OCI-LY7 (cell line): ENCODE results near the gene ADCY7.

Source experiments
- EZH2phosphoT487 ChIP-seq: fragments of 200-600 bp; sonication (generic); IDR thresholded peaks from 2 replicates; pipeline ENCODE4 v1.6.1; 2018; ENCODE audit warnings: low read depth, borderline replicate concordance, mild to moderate bottlenecking, mixed run types, antibody characterized with exemption, low read length, moderate library complexity, mixed read lengths
- TF ChIP-seq, protein P1 (sequence below): fragments of 200-600 bp; sonication (generic); conservative IDR thresholded peaks from 2 replicates; pipeline ENCODE4 v1.5.1; 2014; ENCODE audit warnings: mild to moderate bottlenecking, antibody characterized with exemption, low read length, moderate library complexity, mixed read lengths

DNA sequence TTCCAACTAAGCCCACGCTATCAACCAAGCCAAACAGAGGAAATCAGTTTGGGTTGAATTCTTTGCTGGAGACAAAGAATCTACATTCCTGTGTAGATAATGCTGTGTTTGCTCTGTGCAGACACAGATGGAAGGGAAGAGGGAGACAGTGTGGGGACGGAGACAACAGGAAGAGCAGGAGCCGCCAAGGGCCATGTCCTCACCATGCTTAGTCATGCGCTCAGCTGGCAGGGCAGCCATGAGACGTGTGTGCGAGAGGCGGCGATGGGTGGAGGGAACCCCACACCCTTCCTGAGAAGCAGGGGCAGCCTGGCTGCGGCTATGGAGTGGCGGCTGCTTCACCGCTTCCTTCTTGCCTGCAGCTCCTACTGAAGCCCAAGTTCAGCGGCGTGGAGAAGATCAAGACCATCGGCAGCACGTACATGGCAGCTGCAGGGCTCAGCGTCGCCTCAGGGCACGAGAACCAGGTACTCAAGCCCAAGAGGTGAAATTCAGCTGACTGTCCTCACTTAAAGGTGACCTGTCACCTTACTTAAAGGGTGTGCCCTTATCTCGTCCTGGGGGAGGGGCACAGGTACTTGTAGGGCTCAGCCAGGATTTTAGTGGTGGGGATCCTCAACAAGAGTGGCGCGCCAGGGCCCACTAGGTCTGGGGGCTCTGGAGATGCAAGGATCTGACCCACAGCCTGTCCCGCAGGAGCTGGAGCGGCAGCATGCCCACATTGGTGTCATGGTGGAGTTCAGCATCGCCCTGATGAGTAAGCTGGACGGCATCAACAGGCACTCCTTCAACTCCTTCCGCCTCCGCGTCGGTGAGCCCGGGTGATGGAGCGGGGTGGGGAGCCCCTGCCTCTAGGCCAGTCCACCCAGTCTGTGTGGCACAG, 47.5 kb downstream of the ADCY7 start:
- TF ChIP-seq, protein P1, sequence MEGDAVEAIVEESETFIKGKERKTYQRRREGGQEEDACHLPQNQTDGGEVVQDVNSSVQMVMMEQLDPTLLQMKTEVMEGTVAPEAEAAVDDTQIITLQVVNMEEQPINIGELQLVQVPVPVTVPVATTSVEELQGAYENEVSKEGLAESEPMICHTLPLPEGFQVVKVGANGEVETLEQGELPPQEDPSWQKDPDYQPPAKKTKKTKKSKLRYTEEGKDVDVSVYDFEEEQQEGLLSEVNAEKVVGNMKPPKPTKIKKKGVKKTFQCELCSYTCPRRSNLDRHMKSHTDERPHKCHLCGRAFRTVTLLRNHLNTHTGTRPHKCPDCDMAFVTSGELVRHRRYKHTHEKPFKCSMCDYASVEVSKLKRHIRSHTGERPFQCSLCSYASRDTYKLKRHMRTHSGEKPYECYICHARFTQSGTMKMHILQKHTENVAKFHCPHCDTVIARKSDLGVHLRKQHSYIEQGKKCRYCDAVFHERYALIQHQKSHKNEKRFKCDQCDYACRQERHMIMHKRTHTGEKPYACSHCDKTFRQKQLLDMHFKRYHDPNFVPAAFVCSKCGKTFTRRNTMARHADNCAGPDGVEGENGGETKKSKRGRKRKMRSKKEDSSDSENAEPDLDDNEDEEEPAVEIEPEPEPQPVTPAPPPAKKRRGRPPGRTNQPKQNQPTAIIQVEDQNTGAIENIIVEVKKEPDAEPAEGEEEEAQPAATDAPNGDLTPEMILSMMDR = no peak
- TF ChIP-seq EZH2phosphoT487 = no peak
